HG03342 (cell line): ENCODE data around the gene KRTAP10-8.
"Not testable (repeated sequence)": the region's sequence is repeated elsewhere in the genome, so short reads cannot be mapped to it uniquely, and the experiment has no call there.

ENCODE experiments used
- ATAC-seq: cut with Tn5 transposase; IDR thresholded peaks from one replicate; pipeline ENCODE4 v1.9.1; 2021; ENCODE audit warnings: mild to moderate bottlenecking, moderate library complexity; ENCODE audit not compliant: unreplicated experiment

Gene KRTAP10-8

DNA sequence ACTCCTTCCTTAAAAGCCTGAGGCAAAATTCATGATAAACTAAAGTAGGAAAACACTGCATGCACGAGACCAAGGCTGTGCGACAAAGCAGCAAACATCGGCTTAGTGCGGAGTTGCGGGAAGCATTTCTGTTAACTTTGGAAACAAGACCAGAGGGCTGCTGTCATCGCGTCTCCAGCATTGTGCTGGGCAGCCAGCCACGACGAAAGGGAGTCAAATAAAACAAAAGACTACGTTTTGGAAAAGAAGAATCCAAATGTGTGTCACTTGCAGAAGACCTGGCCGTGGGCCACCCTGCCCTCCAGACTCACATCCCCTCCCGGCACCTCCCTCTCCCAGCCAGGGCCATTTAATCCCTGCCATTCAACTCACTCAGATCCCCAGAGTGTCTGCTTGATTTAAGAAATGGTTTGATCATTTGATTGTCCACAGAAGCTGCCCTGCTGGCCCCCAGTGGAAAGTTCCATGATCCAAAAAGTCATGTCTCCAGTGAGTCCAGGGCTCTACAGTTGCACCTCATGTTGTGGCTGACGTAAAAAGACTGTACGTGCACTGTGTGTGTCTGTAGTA is 31.9 kb downstream of the KRTAP10-8 start:
- ATAC-seq: no peak

DNA sequence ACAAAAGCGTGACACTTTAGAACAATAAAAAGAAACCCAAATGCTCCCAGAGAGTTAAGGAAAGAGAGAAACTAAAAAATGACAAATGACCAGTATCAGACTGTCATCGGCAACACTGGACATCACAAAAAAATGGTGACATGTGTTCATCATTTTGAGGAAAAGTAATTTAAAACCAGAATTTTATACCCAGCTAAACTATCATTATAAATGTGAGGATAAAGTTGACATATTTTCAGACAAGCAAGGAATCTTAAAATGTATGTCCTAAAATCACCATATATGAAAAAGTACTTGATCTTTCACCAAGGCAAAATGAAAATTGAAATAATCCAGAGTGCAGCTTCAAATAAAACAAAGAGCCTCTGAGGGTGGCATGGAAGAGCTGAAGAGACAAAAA is 33.0 kb downstream of the KRTAP10-8 start:
- ATAC-seq: no peak

DNA sequence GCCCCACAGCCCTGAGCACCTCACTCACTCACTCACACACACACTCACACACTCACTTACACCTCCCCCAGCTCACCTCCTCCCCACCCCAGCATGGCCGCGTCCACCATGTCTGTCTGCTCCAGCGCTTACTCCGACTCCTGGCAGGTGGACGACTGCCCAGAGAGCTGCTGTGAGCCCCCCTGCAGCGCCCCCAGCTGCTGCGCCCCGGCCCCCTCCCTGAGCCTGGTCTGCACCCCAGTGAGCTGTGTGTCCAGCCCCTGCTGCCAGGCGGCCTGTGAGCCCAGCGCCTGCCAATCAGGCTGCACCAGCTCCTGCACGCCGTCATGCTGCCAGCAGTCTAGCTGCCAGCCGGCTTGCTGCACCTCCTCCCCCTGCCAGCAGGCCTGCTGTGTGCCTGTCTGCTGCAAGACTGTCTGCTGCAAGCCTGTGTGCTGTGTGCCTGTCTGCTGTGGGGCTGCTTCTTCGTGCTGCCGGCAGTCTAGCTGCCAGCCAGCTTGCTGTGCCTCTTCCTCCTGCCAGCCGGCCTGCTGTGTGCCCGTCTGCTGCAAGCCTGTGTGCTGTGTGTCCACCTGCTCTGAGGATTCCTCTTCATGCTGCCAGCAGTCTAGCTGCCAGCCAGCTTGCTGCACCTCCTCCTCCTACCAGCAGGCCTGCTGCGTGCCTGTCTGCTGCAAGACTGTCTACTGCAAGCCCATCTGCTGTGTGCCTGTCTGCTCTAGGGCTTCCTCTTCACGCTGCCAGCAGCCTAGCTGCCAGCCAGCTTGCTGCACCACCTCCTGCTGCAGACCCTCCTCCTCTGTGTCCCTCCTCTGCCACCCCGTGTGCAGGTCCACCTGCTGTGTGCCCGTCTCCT is 34.7 kb downstream of the KRTAP10-8 start, which contains the start of gene KRTAP10-11:
Gene KRTAP10-11, plus strand, starts transcription at position 49 of the 856 bp plus-strand sequence. Its CDS starts 45 bp downstream, at position 94.
- not testable (repeated sequence) for ATAC-seq

DNA sequence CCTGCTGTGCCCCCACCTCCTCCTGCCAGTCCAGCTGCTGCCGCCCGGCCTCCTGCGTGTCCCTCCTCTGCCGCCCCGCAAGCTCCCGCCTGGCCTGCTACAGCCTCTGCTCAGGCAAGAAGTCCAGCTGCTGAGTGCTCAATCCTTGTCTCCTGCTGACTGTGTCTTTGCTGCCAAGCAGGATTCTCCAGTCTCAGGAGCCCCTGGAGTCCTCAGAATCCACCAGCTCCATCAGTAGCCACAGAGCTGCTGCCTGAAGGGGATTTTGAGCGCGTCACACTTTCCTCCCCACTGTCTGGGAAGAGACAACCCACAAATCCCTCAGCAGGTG is 35.3 kb downstream of the KRTAP10-8 start:
- ATAC-seq: no peak

DNA sequence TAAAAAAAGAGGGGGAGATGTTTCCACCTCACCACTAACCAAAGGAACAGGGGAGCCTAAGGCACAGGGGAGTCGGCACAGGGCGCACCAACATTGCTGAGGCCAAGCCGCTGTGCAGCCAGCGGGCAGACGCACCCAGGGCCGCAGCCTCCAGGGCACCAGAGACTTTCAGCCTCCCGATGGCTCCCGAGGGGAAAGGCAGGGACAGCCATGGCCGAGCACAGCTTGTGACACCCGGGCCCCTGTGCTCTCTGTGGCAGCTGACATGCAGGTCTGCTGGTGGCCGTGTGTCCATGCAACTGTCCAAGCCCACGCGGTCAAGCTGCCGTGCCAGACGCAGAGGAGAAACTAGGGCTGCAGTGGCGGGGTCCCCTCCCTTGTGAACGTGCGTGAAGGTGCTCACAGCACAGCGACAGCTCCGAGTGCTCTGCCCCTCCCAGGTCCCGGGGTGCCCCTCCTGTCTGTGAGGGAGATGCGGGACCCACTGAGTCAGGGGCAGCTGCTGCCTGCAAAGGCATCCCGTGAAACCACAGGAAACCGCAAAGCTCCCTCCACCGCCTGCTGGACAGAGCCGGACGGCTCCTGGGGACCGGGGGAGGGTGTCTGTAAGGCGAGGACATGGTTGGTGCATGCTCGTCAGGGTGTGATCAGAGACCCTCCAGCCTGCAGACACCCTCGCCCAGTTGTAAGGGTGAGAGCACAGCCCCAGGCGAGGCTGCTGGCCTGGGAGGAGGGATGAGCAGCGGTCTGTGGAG is 36.9 kb downstream of the KRTAP10-8 start:
- no peak for ATAC-seq

DNA sequence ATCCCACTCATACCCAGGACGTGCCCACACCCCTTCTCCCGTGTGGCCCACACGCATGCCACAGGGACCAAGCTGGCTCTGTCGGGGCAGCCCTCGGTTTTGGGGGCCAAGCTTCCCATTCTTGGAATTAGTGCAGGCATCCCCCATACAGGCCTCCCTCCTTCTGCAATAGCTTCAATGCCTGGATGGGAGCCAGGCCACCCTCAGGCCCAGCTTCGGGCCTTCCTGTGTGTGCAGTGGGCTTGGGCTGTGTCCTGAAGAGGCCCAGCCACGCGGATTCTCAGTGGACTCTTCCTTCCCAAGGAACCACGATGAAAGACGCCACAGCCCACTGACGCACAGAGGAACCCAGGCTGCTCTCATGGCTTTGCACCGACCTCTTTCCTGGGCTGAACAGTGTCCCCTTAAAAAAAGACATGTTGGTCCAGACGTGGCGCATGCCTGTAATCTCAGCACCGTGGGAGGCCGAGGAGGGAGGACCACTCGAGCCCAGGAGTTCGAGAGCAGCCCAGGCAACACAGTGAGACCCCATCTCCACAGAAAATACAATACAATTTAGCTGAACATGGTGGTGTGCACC is 37.7 kb downstream of the KRTAP10-8 start:
- no peak for ATAC-seq

DNA sequence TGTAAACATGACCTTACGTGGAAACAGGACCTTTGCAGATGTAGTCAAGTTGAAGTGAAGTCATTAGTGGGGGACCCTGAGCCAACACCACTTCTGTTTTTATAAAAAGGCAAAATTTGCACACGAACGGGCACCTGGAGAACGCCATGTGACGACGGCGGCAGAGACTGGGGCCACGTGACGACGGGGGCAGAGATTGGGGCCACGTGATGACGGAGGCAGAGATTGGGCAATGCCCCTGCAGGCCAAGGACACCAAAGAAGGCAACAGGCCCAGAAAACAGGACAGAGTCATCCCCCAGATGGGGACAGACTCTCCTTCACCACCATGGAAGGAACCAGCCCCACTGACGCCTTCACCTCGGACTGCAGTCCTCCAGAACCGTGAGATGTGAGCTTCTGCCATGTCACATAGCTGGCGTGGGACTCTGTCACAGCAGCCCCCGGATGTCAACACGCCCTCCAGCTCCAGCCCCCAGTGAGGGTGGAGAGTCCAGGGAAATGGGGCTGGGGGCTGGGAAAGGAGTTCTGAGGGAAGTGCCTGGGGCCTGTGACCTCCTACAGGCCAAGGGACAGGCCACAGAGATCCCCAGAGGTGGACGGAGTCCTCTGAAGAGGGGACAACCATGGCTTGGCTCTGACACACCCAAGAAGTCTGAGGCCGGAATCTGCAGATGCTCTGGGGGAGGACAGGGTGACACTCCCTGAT is 38.5 kb downstream of the KRTAP10-8 start:
- no peak for ATAC-seq

DNA sequence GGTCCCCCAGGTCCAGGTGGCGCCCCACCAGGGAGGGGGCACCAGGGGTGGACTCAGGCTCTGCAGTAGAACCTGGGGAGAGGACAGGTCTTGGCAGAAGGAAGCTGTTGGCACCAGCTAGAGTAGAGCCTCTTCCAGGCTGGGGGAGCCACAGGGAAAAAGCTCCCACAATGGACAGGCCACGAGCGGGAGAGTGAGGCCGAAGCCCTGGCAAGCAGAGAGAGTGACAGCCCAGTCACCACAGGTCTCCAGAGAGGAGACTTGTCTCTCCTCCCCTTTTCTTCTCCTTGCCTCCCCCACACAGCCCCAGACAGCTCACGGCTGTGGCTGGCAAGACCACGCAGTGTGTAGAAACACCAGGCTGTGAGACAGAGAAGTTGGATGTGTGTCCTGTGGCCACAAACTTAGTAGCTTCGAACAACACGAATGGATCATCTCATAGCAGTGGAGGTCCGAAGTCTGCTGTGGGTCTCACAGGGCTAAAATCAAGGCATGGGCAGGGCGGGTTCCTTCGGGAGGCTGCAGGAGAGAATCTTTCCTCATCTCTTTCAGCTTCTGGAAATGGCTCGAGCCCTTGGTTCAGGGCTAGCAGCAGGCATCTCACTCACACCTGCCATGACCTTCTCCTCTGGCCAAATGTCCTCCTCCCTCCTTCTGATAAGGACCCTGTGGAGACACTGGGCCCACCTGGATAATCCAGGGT is 39.2 kb downstream of the KRTAP10-8 start:
- ATAC-seq: no peak

DNA sequence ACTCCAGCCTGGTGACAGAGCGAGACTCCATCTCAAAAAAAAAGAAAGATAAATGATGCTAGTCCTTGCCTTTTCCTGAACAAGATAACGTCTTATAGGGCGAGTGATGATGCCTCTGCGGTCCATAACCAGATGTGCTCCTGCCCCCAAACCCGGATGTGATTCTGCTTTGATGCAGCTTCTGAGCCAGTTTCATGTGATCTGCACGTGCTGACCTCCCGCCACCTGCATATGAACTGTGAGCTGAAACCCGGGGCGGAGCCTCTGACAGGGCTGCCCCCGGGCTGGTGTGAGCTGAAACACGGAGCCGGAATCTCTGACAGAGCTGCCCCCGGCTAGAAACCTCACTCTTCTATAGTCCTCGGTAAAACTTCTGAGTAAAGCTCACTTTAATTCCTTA is 41.2 kb downstream of the KRTAP10-8 start:
- ATAC-seq: no peak

DNA sequence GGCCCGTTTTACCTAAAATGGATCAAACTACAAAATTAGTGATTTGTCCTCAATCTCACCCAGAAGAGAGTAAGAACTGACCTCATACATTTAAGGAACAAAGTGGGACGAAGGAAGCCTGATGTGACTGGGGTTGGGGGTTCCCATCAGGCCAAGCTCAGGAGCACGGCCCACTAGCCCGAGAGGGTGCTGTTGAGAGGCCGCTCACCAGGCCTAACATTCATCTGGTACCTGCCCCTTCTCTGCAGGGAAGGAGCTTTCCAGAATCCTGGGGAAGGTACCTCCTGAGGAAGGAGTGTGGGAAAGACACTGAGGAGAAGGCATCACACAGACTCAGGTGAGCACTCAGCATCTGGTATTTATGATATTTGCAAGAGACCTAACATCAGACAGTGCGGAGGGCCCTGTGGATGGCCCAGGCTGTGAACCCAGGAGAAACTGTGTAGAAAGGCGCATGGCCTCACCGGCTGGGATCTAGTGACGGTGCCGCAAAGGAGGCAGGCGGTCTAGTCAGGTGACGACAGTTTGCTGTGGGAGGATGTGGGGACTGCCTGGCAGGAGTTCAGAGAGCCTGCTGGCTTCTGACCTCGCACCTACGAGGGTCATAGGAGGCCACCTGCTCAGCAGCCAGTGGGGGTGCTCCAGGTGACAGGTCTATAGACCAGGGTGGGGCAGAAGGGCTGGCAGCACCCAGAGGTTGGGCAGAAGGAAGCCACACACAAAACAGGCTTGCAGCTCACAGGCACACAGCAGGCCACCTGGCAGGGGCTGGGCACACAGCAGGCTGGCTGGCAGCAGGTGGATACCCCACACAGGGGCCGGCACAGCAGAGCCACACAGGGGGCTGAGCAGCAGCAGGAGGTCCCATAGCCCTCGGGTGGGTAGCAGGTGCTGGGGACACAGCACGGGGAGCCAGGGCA is 42.0 kb downstream of the KRTAP10-8 start:
- no peak for ATAC-seq

DNA sequence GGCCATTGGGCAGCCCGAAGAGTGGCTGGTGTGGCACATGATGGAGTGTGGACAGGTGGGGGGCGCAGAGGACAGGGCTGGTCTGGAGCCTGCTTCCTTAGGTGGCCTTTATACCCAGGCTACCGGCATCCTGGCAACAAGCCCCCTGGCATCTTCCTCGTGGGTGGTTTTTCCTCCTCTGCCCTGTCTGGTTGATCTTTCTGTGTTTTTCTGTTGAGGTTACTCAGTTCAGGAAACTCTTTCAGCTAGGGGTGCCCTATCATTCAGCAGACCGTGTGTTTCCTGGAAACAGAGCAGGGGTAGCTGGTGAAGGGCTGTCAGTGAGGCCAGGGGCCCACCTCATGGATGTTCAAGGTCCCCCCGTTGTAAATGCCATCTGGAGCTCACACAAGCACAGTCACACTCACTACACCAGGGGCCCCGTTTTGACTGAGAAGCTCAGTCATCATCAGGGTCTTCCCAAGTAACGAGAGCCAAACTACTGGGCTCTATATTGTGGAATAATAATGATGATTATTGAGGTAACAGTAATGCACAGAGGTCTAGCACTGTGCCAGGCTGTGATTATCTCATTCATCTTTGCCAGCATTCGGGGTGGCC is 42.8 kb downstream of the KRTAP10-8 start, which contains the start of gene KRTAP12-4:
Gene KRTAP12-4, minus strand, starts transcription at position 84 of the 600 bp plus-strand sequence. Its CDS starts 45 bp downstream, at position 39.
- no peak for ATAC-seq

DNA sequence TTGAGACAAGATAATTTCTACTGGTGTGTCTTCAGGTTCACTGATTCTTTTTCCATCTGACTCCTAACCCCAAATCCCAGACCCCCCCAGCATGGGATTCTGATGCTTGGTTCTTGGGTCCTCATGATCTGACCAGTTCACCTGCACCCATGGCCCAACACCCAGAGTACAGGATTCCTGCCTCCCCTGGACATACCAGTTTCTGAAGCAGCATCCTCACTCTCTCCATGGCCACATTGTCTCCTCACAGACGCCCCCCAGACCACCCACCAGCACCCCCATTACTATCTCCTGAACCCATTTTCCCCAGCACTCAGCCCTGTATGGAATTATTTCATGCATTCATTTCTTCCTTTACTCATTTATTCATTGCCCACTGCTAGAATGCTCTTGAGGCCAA is 45.0 kb downstream of the KRTAP10-8 start:
- no peak for ATAC-seq

DNA sequence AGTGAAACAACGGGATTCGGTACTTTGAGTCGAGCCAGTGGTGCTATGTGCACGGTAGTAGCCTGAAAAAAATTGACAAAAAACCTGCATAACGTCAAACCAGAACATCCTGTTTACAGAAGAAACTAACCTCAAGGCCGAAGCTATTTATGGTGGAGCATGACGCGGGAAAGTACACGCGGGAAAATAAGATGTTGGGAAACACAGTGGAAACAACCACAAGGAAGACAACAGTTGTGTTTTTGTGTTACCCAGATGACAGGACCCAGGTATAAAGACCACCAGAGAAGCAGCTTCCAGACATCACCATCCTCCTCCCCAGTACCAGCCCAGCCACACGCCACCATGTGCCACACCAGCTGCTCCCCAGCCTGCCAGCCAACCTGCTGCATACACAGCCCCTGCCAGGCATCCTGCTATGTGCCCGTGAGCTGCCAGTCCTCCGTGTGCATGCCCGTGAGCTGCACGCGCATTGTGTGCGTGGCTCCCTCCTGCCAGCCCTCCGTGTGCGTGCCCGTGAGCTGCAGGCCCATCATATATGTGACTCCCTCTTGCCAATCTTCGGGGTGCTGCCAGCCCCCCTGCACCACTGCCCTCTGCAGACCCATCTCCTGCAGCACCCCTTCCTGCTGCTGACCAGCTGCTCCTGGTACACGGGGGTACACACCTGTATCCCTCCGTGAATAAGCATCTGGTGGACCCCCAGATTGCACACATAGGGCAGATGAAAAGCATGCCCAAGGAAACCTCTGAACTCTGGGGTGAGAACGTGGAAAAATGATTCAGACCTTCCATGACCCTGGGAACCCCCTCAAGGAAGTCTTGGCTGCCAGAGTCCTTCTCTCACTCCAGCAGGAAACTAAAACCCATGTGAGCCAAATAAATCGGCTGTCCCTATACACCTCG is 46.0 kb downstream of the KRTAP10-8 start, which contains the start of gene KRTAP12-3:
Gene KRTAP12-3, plus strand, starts transcription at position 298 of the 906 bp plus-strand sequence. Its CDS starts 48 bp downstream, at position 346.
- no peak for ATAC-seq

DNA sequence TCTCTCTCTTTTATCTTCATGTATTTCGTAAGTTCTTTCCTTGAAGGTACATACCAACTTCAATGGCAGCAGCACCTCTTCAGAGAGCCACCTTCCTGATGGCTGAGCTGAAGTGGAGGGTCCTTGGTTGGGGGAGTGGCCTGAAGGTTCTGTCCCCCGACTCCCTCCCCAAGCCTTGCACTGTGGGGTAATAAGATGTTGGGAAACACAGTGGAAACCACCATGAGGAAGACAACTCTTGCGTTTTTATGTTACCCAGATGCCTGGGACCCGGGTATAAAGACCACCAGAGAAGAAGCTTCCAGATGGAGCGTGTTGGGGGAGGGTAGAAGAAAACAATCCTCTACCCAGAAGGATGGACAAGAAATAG is 46.6 kb downstream of the KRTAP10-8 start:
- ATAC-seq: no peak

DNA sequence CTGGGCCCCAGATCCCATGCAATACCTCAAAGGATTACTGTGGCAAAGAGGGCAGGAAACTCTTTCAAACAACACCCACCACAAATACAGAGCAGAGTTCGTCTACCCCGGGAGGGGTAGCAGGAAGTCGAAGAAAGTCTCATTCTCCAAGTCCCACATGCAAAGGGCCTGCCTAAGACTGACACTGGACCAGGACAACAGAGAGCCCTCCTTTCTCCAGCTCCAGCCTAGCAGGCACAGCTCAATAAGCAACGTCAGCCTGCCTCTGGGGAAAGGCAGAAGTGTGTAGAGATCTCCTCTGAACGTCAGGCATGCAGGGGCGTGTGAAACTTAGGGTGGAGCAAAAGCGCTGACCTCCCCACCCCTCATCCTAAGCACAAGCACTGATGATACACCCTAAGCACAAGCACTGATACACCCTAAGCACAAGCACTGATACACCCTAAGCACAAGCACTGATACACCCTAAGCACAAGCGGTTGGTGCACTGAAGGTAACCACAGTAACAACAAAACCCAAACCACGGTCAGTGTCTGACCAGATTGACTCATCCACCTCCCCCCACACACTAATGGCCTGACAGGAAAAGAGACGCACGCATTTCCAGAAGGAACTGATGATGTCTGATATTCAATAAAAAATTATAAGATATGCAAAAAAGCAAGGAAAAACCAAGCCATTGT is 47.2 kb downstream of the KRTAP10-8 start:
- ATAC-seq: no peak

DNA sequence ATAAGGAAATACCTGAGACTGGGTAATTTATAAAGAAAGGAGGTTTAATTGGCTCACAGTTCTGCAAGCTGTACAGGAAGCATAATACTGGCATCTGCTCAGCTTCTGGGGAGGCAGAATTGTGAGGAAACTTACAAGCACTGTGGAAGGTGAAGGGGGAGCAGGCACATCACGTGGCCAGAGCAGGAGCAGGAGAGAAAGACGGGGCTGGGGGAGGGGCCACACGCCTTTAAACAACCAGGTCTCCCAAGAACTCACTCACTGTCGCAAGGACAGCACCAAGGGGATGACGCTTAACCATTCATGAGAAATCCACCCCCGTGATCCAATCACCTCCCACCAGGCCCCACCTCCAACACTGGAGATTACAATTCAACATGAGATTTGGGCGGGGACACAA is 49.7 kb downstream of the KRTAP10-8 start:
- not testable (repeated sequence) for ATAC-seq
